ENCODE measurements around the gene SEC61G.

The SEC61G gene

GRCh38 chr7:54780490-54780889 lies 21.5 kb upstream of the SEC61G start:
- no peak for DNase-seq (ENCODE audit: extremely low read depth, low read depth)
- TF ChIP-seq CTCF (IDR thresholded peaks at IDR 0.05; ENCODE audit: low read depth, low read length), result no peak

GRCh38 chr7:54778696-54779540 lies 19.9 kb upstream of the SEC61G start:
- TF ChIP-seq CTCF (IDR thresholded peaks at IDR 0.05; ENCODE audit: low read depth, low read length), result no peak
- DNase-seq (ENCODE audit: extremely low read depth, low read depth), result no peak

GRCh38 chr7:54778166-54778565 lies 19.2 kb upstream of the SEC61G start:
- no peak for TF ChIP-seq CTCF (IDR thresholded peaks at IDR 0.05; ENCODE audit: low read depth, low read length)
- DNase-seq (ENCODE audit: extremely low read depth, low read depth), result no peak

GRCh38 chr7:54774785-54775740 lies 16.1 kb upstream of the SEC61G start:
- DNase-seq (ENCODE audit: extremely low read depth, low read depth), result no peak
- TF ChIP-seq CTCF (IDR thresholded peaks at IDR 0.05; ENCODE audit: low read depth, low read length), result no peak

- peak; percentile 88 for TF ChIP-seq CTCF (IDR thresholded peaks at IDR 0.05; ENCODE audit: low read depth, low read length)
- peak; percentile 54 for DNase-seq (ENCODE audit: extremely low read depth, low read depth)
These were observed 14.7 kb upstream of the SEC61G start for GRCh38 chr7:54773472-54774399.

- no peak for DNase-seq (ENCODE audit: extremely low read depth, low read depth)
- TF ChIP-seq CTCF (IDR thresholded peaks at IDR 0.05; ENCODE audit: low read depth, low read length), result no peak
These were observed 10.2 kb upstream of the SEC61G start for GRCh38 chr7:54769203-54769602.
